LoVo (cell line): Measurements from ENCODE around the gene MAP3K9.
A peak's percentile ranks its signal among the peaks of the same experiment; 100 is the strongest.

Experiments used
- DNase-seq: peaks from one replicate; pipeline ENCODE4 v3.0.0-alpha.2; 2016; ENCODE audit warnings: low spot score

Gene MAP3K9

GRCh38 chr14:70699646-70700045, 109.7 kb downstream of the MAP3K9 start:
- no peak for DNase-seq

GRCh38 chr14:70698288-70698687, 111.0 kb downstream of the MAP3K9 start:
- peak; percentile 85 for DNase-seq

GRCh38 chr14:70697701-70698100, 111.6 kb downstream of the MAP3K9 start:
- peak; percentile 72 for DNase-seq

DNA sequence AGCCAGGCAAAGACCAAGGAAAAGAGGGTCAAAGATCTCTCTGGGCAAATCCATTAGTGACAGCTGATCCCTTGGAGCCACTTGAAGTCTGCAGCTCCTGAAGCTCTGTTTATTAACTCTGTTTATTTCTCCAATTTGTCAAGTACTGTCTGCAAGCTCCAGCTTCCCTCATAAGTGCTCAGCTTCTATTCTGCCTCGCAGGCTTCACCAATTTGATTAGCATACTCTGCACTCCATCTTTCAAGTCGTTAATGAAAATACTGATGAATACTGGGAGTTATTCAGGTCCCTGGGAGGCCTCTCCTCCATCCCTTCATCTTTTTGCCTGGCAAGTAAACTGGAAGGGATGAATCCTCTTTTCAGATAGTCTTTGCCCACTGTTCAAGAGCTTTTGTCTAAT, 113.3 kb downstream of the MAP3K9 start:
- no peak for DNase-seq

DNA sequence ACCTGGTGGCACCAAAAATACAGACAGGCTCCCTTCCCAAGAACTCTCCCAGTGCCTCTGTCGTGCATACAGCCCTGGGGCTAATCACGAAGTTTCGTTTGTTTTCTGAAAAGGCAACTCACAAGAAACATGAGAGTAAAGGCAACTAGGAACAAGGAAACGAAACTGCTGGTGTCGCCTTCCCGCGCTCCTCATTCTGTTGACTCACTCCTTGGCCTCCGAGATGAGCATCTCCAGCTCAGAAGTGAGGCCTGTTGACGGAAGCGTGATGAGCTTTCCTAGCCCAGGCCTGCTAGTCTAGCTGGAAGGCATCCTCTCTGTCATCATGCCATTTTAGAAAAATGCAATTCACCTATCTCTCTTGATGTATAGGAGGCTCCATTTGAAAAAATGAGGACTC, 117.1 kb downstream of the MAP3K9 start:
- no peak for DNase-seq

DNA sequence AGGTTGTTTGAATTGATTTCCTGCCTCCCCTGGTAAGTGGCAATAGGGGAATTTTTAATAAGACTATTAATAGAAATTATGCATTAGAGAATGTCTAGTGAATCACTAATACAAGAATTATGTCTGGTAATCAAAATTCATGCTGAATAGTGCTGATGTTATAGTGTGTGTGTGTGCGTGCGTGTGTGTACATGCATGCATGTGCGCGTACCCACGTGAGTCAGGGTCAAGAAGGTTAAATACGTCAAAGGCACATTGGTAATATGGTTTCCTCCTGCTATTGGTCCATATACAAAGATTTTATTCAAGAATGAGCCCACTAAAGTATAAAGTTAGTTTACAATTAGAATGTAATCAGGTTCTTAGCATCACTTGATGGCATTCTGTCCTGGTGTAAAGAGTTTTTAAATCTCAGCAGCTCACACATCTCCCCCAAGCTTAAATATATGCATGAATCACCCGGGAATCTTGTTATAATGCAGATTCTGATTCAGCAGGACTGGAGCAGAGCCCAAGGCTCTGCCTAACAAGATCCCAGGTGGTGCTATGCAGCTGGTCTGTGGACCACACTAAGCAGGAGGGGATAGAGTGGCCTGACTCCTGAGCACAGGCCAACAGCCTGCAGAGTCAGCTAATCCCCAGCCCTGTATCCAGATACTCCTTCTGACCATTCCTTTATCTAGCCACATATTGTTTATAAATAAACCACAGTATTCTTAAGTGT, 123.7 kb downstream of the MAP3K9 start:
- no peak for DNase-seq

GRCh38 chr14:70683983-70684382, 125.3 kb downstream of the MAP3K9 start:
- no peak for DNase-seq

GRCh38 chr14:70680748-70681147, 128.6 kb downstream of the MAP3K9 start:
- no peak for DNase-seq

DNA sequence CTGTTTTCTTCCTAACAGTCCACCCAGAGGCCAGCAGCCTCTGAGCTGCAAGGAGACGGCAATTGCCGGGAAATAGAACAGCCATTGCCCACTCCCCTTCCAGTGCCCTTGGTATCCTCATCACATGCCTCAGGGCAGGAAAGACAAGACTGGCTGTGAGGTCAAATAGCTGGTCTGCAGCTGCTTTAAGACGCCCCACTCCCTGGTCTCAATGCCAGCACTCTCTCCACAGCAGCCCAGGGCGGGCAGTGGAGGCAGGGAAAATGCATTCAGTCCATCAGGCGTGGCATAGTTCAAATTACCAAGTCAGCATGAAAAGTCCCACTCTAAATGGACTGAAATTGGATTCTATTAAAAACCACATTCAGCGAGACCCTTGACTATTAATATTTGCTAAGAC, 132.0 kb downstream of the MAP3K9 start:
- no peak for DNase-seq
